Measurements from ENCODE around the gene XRCC2.

GRCh38 chr7:152672626-152673025 lies 3.3 kb downstream of the XRCC2 start:
- TF ChIP-seq CBX5 (IDR thresholded peaks at IDR 0.05; ENCODE audit: low read depth, low read length) (no peak), EZH2 (IDR thresholded peaks at IDR 0.05; ENCODE audit: low read depth, low read length, severe bottlenecking) (no peak), SP1 (IDR thresholded peaks at IDR 0.05; ENCODE audit: low read depth, low read length) (no peak)
- TF ChIP-seq, protein P1, sequence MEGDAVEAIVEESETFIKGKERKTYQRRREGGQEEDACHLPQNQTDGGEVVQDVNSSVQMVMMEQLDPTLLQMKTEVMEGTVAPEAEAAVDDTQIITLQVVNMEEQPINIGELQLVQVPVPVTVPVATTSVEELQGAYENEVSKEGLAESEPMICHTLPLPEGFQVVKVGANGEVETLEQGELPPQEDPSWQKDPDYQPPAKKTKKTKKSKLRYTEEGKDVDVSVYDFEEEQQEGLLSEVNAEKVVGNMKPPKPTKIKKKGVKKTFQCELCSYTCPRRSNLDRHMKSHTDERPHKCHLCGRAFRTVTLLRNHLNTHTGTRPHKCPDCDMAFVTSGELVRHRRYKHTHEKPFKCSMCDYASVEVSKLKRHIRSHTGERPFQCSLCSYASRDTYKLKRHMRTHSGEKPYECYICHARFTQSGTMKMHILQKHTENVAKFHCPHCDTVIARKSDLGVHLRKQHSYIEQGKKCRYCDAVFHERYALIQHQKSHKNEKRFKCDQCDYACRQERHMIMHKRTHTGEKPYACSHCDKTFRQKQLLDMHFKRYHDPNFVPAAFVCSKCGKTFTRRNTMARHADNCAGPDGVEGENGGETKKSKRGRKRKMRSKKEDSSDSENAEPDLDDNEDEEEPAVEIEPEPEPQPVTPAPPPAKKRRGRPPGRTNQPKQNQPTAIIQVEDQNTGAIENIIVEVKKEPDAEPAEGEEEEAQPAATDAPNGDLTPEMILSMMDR (IDR thresholded peaks at IDR 0.05; ENCODE audit: control extremely low read depth in 1 of 3, insufficient read depth in 1 of 3, low read depth in 1 of 3, low read length in 3 of 3) = no peak

Measured in H1 (cell line).